ENCODE results near the gene ZGPAT.

- TF ChIP-seq YY1 (IDR thresholded peaks at IDR 0.05; ENCODE audit: low read depth, low read length): no peak
- no peak for TF ChIP-seq CTCF (IDR thresholded peaks at IDR 0.05; ENCODE audit: control extremely low read depth in 1 of 3, insufficient read depth in 1 of 3, low read depth in 1 of 3, low read length in 3 of 3)
- no peak for TF ChIP-seq POLR2A (IDR thresholded peaks at IDR 0.05; ENCODE audit: control extremely low read depth in 1 of 2, low read depth in 2 of 2, low read length in 2 of 2)
- TF ChIP-seq CREB1 (IDR thresholded peaks at IDR 0.05): no peak
Measured at GRCh38 chr20:63737945-63738686, 30.3 kb downstream of the ZGPAT start.

All from H1 (cell line).